SK-N-SH (cell line): ENCODE measurements around the gene MPP4. TPM values are rescaled to one million over a fixed set of nuclear protein-coding genes. Genes with fewer than 3 reads are reported as not detected.

Source experiments
- CTCF ChIA-PET: fragments of 300-600, 350-600 bp; formaldehyde crosslinking; extraction: SDS; loops from one replicate; lab custom pipeline; 2021; lab: Yijun Ruan, JAX
- POLR2A ChIA-PET: fragments of 350-600 bp; sonication (Branson Sonifier 250); formaldehyde crosslinking; extraction: SDS; loops from one replicate; lab custom pipeline; 2020; ENCODE audit warnings: antibody characterized with exemption, inconsistent platforms; lab: Yijun Ruan, JAX
- DNase-seq: peaks from one replicate; pipeline ENCODE4 v3.0.0; 2012
- H2AFZ ChIP-seq: fragments of 200-600 bp; sonication (generic); 2 replicates; pipeline ENCODE4 v1.8.1; 2016; ENCODE audit warnings: antibody characterized with exemption, mild to moderate bottlenecking, low read depth
- H3F3A ChIP-seq: fragments of 200-600 bp; sonication (generic); replicated peaks from 2 replicates; pipeline ENCODE3; 2016; ENCODE audit warnings: antibody characterized with exemption, mild to moderate bottlenecking; ENCODE audit not compliant: insufficient read depth
- H3K27ac ChIP-seq, 2 experiments: fragments of 200-500 bp in 1 of 2; fragments of 200-600 bp in 1 of 2; sonication (Bioruptor generic) in 1 of 2; sonication (generic), shearing (Covaris generic) in 1 of 2; 2 replicates each; pipeline versions ENCODE4 v1.5.1 to v1.6.1; 2014 to 2016; ENCODE audit warnings: low read depth in 2 of 2, inconsistent platforms in 1 of 2, low read length in 1 of 2, mild to moderate bottlenecking in 1 of 2, mixed read lengths in 1 of 2
- H3K27me3 ChIP-seq: fragments of 200-600 bp; sonication (generic), shearing (Covaris generic); 2 replicates; pipeline ENCODE4 v1.6.1; 2016; ENCODE audit warnings: mixed run types; ENCODE audit not compliant: insufficient read depth
- H3K36me3 ChIP-seq, 2 experiments: fragments of 200-500 bp in 1 of 2; fragments of 200-600 bp in 1 of 2; sonication (Bioruptor generic) in 1 of 2; sonication (generic) in 1 of 2; replicated peaks in 1 of 2; 2 replicates each; pipeline versions ENCODE3 to v1.5.1; 2014 to 2016; ENCODE audit warnings: low read length in 1 of 2, mild to moderate bottlenecking in 1 of 2; ENCODE audit not compliant: insufficient read depth in 2 of 2, control insufficient read depth in 1 of 2
- H3K4me1 ChIP-seq, 2 experiments: fragments of 200-500 bp in 1 of 2; fragments of 200-600 bp in 1 of 2; sonication (Bioruptor generic) in 1 of 2; sonication (generic), shearing (Covaris generic) in 1 of 2; 2 replicates each; pipeline versions ENCODE4 v1.5.1 to v1.6.1; 2014 to 2016; ENCODE audit warnings: low read depth in 1 of 2, low read length in 1 of 2, mixed run types in 1 of 2; ENCODE audit not compliant: insufficient read depth in 2 of 2, control insufficient read depth in 1 of 2
- H3K4me2 ChIP-seq: fragments of 200-600 bp; sonication (generic), shearing (Covaris generic); 2 replicates; pipeline ENCODE4 v1.6.1; 2017; ENCODE audit warnings: mixed run types
- H3K4me3 ChIP-seq, 2 experiments: fragments of 200-500 bp in 1 of 2; fragments of 200-600 bp in 1 of 2; sonication (Bioruptor generic) in 1 of 2; sonication (generic), shearing (Covaris generic) in 1 of 2; 2 replicates each; pipeline versions ENCODE4 v1.5.1 to v1.8.1; 2014 to 2016; ENCODE audit warnings: low read depth in 2 of 2, inconsistent platforms in 1 of 2, low read length in 1 of 2, mild to moderate bottlenecking in 1 of 2, mixed read lengths in 1 of 2, moderate library complexity in 1 of 2
- H3K79me2 ChIP-seq: fragments of 200-600 bp; sonication (generic); 2 replicates; pipeline ENCODE4 v1.8.1; 2017; ENCODE audit warnings: mild to moderate bottlenecking; ENCODE audit not compliant: insufficient read depth
- H3K9ac ChIP-seq: fragments of 200-600 bp; sonication (generic); 2 replicates; pipeline ENCODE4 v1.6.1; 2017; ENCODE audit warnings: mixed run types
- H3K9me2 ChIP-seq: fragments of 200-600 bp; sonication (generic); 2 replicates; pipeline ENCODE4 v1.6.1; 2017; ENCODE audit warnings: mixed run types
- H3K9me3 ChIP-seq: fragments of 200-600 bp; sonication (generic); 2 replicates; pipeline ENCODE4 v1.6.1; 2017; ENCODE audit warnings: mixed run types, mild to moderate bottlenecking, moderate library complexity
- H4K20me1 ChIP-seq: fragments of 200-600 bp; sonication (generic); 2 replicates; pipeline ENCODE4 v1.6.1; 2017; ENCODE audit warnings: mild to moderate bottlenecking, mixed run types; ENCODE audit not compliant: insufficient read depth
- CHD2 ChIP-seq: fragments of 150-350 bp; IDR thresholded peaks from 2 replicates; pipeline ENCODE4 v1.6.1; 2018; ENCODE audit warnings: low read length; ENCODE audit not compliant: partially characterized antibody
- ELF1 ChIP-seq: IDR thresholded peaks from 2 replicates; pipeline ENCODE4 v1.4.0; 2012
- EP300 ChIP-seq, 2 experiments: IDR thresholded peaks; 2 replicates each; pipeline versions ENCODE4 v1.4.0 to v1.6.1; 2012; ENCODE audit warnings: borderline replicate concordance in 1 of 2, low read depth in 1 of 2, low read length in 1 of 2
- EZH2phosphoT487 ChIP-seq: fragments of 200-600 bp; sonication (generic); IDR thresholded peaks from 2 replicates; pipeline ENCODE4 v1.6.1; 2017; ENCODE audit warnings: low read depth, mixed run types, mild to moderate bottlenecking, antibody characterized with exemption, moderate library complexity, borderline replicate concordance
- FOXM1 ChIP-seq: IDR thresholded peaks from 2 replicates; pipeline ENCODE4 v1.4.0; 2012; ENCODE audit warnings: low read depth, mild to moderate bottlenecking
- IRF3 ChIP-seq: fragments of 150-350 bp; IDR thresholded peaks from 2 replicates; pipeline ENCODE4 v1.6.1; 2016; ENCODE audit warnings: mild to moderate bottlenecking, low read depth, low read length
- MEF2A ChIP-seq: IDR thresholded peaks from 2 replicates; pipeline ENCODE4 v1.4.0; 2012; ENCODE audit warnings: low read depth, borderline replicate concordance
- MXI1 ChIP-seq: IDR thresholded peaks from 2 replicates; pipeline ENCODE4 v1.6.1; 2012; ENCODE audit warnings: mild to moderate bottlenecking, low read depth, low read length, improper control_type of control experiment
- NRF1 ChIP-seq: IDR thresholded peaks from 2 replicates; pipeline ENCODE4 v1.6.1; 2012; ENCODE audit warnings: low read depth, mild to moderate bottlenecking, low read length
- POLR2AphosphoS5 ChIP-seq: IDR thresholded peaks from 2 replicates; pipeline ENCODE4 v1.6.1; 2012; ENCODE audit warnings: low read depth, low read length
- RAD21 ChIP-seq: IDR thresholded peaks from 2 replicates; pipeline ENCODE4 v1.6.1; 2012; ENCODE audit warnings: mild to moderate bottlenecking, low read length
- REST ChIP-seq: IDR thresholded peaks from 2 replicates; pipeline ENCODE4 v1.6.1; 2012; ENCODE audit warnings: mild to moderate bottlenecking, low read depth, low read length, moderate library complexity
- RFX5 ChIP-seq: IDR thresholded peaks from 2 replicates; pipeline ENCODE4 v1.6.1; 2012; ENCODE audit warnings: mild to moderate bottlenecking, improper control_type of control experiment, low read length
- RXRA ChIP-seq: IDR thresholded peaks from 2 replicates; pipeline ENCODE4 v1.4.0; 2012; ENCODE audit warnings: low read depth, mild to moderate bottlenecking, borderline replicate concordance
- SIN3A ChIP-seq: IDR thresholded peaks from 2 replicates; pipeline ENCODE4 v1.6.1; 2012; ENCODE audit warnings: low read depth, mild to moderate bottlenecking, low read length, moderate library complexity, borderline replicate concordance
- TAF1 ChIP-seq: IDR thresholded peaks from 2 replicates; pipeline ENCODE4 v1.6.1; 2012; ENCODE audit warnings: low read depth, mild to moderate bottlenecking, low read length, moderate library complexity, borderline replicate concordance
- TCF12 ChIP-seq: IDR thresholded peaks from 2 replicates; pipeline ENCODE4 v1.4.0; 2012
- TEAD4 ChIP-seq: IDR thresholded peaks from 2 replicates; pipeline ENCODE4 v1.4.0; 2012; ENCODE audit warnings: mild to moderate bottlenecking, borderline replicate concordance; ENCODE audit not compliant: insufficient read depth
- USF2 ChIP-seq: fragments of 150-350 bp; IDR thresholded peaks from 2 replicates; pipeline ENCODE4 v1.6.1; 2017; ENCODE audit warnings: antibody characterized with exemption, low read length, low read depth, borderline replicate concordance
- YY1 ChIP-seq: IDR thresholded peaks from 2 replicates; pipeline ENCODE4 v1.4.0; 2012; ENCODE audit warnings: low read depth, mild to moderate bottlenecking
- ZBTB33 ChIP-seq: IDR thresholded peaks from 2 replicates; pipeline ENCODE4 v1.4.0; 2012; ENCODE audit warnings: low read depth, borderline replicate concordance
- WGBS: methylation state at CpG from one replicate; pipeline ENCODE4 v1.1.6; 2017; ENCODE audit warnings: low lambda C conversion rate; 5-methylcytosine and 5-hydroxymethylcytosine counted together
- polyA plus RNA-seq, 3 experiments: library from polyadenylated mRNA; depleted of rRNA; stranded (reverse); fragments of >200 nt; gene quantifications; 2 replicates each; pipeline ENCODE4 v1.2.3, GENCODE V29; 2012

MPP4 gene
- polyA plus RNA-seq, 1 of the 3 experiments (the other 2 are of a cell fraction): 24.4 TPM

- H3K9me3 ChIP-seq: no peaks in the 10 kb centered on the region
- TF ChIP-seq SIN3A (0 out of 2 replicates have a peak, but pooled peaks have one; percentile 0), TAF1 (peak; percentile 82), IRF3 (no peak), POLR2AphosphoS5 (peak; percentile 47; the same call in 1 of the 2 replicates), NRF1 (peak; percentile 81), ZBTB33 (no peak), FOXM1 (0 out of 2 replicates have a peak, but pooled peaks have one; percentile 36), YY1 (0 out of 2 replicates have a peak, but pooled peaks have one; percentile 20), EZH2phosphoT487 (no peak), USF2 (no peak), ELF1 (peak; percentile 18; the same call in 1 of the 2 replicates), TCF12 (peak; percentile 17; the same call in 1 of the 2 replicates), REST (0 out of 2 replicates have a peak, but pooled peaks have one; percentile 3), RAD21 (peak; percentile 13; the same call in 1 of the 2 replicates), MXI1 (peak; percentile 54), EP300 (IDR thresholded peaks at IDR 0.05; ENCODE audit: borderline replicate concordance in 1 of 2, low read depth in 1 of 2, low read length in 1 of 2) (peak in 1 of 2 experiments; percentile 10; a peak in 1 of 4 replicates), RFX5 (no peak), MEF2A (0 out of 2 replicates have a peak, but pooled peaks have one; percentile 13), CHD2 (no peak), RXRA (no peak), TEAD4 (0 out of 2 replicates have a peak, but pooled peaks have one; percentile 6)
- TF ChIP-seq, all 33 proteins: peak for 14
- Histone ChIP-seq H4K20me1 (no peaks in the 10 kb centered on the region), H3K4me1 (peaks cover 12 to 15% of the 10 kb centered on the region in 2 experiments; a peak in 3 of 4 replicates), H3K27me3 (no peaks in the 10 kb centered on the region), H3F3A (peaks cover 22% of the 10 kb centered on the region), H3K9ac (peak overlapping the region; percentile 94), H3K4me3 (peak overlapping the region; percentile 77 to 89), H3K79me2 (peaks cover 50% of the 10 kb centered on the region), H3K9me2 (no peaks in the 10 kb centered on the region), H2AFZ (peak overlapping the region; percentile 83), H3K36me3 (peaks cover 12 to 22% of the 10 kb centered on the region in 2 experiments), H3K27ac (peak overlapping the region; percentile 85 to 96), H3K4me2 (peak overlapping the region; percentile 82)
- CTCF ChIA-PET: interaction anchor here (0.9 to 1.3 kb wide), 2 partner anchors 9 to 12 kb away, joined by 4 read pairs; no protein-coding TSS in a partner anchor
- POLR2A ChIA-PET: interaction anchor here (1.3 to 1.9 kb wide), 2 partner anchors 9 to 138 kb away, joined by 10 read pairs; partner anchors contain the start of gene ALS2
- DNase-seq: peak; percentile 96
- WGBS: 2% methylated on average over 18 of the region's 56 CpGs
These were observed 55.7 kb downstream of the MPP4 start for GRCh38 chr2:201642579-201643215.
